ENCODE data around the gene APOA5.

Gene APOA5

DNA sequence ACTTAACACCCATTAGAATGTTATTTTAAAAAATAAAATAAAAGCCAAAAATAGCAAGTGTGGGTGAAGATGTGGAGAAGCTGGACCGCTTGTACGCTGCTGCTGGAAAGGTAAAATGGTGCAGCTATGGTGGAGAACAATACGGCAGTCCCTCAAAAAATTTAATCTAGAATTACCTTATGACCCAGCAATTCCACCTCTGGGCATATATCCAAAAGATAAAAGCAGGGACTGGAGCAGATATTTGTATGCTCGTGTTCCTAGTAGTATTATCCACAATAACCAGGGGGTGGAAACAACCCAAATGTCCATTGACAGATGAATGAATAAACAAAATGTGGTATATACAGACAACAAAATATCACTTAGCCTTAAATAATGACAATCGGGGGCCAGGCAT lies 6.1 kb upstream of the APOA5 start:
- no peak for DNase-seq (ENCODE audit: low read depth)

DNA sequence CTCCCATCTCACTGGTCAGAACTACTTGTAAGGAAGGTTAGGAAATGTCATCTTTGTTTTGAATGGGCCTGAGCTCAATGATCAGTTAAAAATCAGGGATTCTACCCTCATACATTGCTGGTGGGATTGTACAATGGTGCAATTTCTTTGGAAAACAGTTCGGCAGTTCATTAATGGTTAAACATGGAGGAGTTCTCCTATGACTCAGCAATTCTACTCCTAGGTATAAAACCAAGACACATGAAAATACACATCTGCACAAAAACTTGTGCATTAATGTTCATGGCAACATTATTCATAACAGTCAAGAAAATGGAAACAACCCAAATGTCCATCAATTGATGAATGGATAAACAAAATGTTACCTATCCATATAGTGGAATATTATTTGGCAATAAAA lies 4.9 kb upstream of the APOA5 start:
- DNase-seq (ENCODE audit: low read depth): no peak

DNA sequence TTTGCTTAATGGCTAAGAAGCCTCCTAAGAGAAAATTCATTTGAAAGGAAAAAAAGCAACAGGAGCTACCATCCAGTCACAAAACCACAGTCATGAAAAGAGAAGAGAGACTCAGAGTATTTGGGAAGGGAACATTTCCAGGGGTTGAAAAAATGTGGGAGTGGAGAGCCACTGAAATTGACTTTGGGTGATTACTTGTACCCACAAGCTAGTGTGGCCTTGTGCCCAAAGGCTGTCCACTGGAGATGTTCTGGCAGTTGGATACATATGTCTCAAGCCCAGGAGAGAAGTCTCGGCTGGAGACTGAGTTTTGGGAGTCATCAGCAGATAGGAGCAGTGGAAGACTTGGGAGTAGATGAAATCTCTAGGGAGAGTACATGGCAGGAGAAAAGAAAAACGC lies 3.2 kb upstream of the APOA5 start:
- no peak for DNase-seq (ENCODE audit: low read depth)

DNA sequence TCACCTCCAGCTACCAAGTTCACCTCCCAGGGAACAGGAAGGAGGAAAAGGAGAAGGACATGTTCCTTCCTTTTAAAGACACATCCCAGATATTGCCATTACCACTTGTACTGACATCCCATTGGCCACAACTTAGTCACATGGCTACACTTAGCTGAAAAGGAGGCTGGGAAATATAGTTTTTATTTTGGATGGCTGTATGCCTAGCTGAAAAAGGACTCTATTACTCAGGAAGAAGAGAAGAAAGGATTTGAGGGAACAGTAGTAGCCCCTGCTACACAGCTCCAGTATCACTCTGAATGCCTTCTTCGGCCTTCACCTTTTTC lies 2.1 kb upstream of the APOA5 start:
- no peak for DNase-seq (ENCODE audit: low read depth)

DNA sequence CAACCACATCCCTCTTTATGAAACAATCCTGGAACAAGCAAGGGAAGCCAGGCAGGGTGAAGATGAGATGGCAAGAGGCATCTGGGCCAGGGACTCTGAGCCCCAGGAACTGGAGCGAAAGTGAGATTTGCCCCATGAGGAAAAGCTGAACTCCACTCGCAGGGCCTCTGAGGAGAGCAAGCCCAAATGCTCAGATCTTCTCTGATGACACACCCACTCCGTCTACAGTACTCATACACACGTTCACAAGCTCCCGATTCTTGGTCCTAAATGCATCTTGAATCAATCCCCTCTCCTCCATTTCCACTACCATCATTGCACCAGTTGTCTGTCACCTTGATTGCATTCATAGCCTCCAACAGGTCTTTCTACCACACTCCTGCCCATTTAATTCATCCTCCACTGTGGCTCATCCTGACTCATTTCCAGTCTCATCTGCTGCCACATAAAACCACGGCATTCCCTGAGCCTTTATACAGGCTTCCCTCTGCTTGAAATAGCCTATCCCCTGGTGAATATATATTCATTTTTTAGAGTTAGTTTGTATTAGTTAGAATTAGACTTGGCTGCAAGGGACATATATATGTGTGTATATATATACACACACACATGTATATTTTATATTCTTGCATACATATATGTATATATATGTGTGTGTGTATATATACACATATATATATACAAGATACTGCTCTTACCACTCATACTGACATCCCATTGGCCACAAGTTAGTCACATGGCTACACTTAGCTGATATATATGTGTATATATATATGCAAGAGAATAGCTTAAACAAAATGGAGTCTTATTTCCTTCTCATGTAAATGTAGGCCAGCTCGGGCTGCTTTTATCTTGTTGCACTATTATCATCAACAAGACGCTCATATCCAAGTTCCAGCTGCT lies 1.4 kb upstream of the APOA5 start:
- no peak for DNase-seq (ENCODE audit: low read depth)

DNA sequence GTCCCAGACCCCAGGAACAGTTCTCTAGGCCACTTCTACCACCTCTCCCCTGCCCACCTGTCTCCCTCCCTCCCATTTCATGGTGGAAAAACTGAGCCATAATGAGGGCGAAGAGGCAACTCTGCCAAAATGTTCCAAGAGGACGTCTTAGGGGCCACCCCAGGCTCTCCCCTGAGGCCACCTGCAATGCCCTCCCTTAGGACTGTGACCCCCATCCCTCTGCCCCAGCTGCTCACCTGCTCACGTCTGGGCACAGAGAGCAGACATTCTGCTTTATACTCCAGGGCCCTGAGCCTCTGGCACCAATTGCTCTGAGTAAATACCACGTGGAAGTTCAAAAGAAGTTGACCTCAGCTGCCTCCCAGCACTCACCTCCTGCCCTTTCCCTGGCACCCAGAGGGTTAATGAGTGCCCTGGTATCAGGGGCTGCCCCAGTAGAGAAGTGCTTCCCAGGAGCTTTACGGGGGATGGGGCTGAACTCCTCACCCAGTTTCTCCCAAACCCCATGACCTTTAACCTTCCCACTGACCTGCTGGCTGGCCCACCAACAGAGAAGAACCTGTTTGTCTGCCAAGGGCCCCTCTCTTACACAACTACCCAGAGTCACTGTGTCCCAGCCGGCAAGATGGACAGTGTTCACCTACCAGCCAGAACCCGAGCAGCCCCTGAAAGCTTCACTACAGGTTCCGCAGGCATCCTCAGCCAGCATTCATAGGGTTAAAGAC lies 627 bp upstream of the APOA5 start:
- no peak for DNase-seq (ENCODE audit: low read depth)

DNA sequence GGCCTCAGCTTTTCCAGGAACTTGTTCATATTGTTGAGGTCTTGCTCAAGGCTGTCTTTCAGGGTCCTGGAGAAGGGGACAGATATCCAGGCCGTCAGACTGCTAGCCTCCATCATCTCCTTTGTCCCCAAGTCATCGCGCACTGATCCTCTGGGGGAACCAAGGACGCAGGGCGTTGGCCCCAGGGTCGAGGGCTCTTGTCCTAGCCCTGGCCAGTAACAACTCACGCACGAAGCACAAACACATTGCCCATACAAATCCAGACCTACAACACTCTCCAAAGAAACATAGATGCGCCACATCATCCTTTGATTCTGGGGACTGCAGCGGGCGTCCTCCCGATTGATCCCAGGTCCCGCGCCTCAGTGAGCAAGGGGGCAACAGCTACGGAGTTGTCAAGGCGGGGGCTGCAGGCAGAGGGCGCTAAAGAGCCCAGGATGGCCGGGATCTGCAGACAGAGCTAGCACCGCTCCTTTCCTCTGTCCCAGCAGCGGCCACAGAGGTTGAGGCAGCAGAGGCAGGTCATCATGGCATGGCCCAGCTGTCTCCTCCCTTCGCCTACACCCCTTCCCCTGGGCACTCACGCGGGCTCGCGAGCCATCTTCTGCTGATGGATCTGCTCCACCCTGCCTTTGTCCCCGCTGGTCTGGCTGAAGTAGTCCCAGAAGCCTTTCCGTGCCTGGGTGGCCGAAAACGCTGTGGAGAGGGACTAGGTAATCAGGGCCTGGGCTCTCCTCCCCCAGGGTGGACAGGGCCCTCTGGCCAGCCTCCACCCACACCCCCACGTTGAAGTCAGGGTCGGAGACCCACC lies 472 bp downstream of the APOA5 start:
- DNase-seq (ENCODE audit: low read depth): peak; percentile 66

DNA sequence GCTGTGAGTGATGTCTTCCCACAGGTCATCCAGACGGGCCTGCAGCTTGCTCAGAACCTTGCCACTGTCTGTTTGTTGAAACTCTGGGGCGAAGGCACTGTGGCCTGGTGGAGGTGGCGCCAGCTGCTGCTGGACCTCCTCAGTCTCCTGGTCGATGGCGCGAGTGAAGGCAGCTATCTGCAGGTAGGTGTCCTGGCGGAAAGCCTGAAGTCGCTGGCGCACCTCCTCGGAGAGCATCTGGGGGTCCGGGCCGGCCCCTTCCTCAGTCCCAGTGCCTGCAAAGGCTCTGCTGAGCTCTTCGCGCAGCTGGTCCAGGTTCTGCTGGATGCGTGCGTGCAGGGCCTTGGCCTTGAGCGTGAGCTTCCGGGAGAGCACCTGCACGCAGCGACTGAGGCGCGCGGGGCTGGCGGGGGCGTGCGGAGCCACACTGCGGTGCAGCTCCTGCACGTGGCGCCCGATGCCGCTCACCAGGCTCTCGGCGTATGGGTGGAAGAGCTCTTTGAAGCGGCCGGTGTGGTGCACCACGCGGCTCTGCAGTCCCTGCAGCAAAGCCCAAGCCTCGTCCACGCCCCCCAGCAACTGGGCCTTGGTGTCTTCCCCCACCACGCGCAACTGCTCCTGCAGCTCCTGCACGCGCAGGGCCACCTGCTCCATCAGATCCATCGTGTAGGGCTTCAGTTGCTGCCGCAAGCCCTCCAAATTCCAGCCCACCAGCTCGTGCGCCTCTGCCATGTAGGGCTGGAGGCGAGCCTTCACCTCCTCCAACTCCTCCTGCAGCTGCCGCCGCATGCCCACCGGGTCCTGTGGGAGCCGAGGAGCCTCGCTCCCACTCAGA lies 1.3 kb downstream of the APOA5 start:
- no peak for DNase-seq (ENCODE audit: low read depth)

DNA sequence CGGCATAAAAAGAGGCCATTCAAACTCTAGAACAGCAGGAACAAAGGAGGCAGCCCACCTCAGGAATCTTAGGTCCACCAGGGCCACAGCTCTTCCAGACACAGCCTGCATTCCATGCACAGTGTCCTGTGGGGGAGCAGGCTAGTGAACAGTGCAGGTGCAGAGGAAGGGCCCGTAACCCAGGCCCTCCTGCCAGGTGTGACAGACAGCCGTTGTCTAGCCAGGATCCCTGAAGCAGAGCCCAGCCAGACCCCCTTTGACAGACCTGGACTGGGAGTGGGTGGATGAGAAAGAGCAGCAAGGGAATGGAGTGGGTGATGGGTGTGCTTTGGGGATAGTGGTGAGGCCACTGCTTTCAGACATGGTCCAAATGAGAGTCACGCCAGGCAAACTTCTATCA lies 2.7 kb downstream of the APOA5 start:
- DNase-seq (ENCODE audit: low read depth): no peak

DNA sequence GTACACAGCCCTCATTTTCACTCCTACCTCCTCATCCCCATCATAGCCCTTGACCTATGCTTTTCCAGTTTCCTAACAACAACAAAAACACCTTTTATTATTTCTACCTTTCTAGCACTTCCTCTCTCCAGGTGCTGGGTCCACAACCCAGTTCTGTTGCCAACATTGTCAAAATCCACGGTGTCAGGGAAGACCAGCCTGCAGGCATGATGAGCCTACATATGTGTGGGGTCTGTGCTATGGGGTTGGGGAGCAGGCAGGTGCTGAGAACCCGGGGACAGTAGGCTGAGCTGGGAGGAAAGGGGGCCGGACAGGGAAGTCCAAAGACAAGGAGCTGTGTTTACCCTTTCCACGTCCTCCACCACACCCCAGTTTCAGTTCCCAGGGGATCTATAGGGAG lies 3.1 kb downstream of the APOA5 start:
- DNase-seq (ENCODE audit: low read depth): no peak

DNA sequence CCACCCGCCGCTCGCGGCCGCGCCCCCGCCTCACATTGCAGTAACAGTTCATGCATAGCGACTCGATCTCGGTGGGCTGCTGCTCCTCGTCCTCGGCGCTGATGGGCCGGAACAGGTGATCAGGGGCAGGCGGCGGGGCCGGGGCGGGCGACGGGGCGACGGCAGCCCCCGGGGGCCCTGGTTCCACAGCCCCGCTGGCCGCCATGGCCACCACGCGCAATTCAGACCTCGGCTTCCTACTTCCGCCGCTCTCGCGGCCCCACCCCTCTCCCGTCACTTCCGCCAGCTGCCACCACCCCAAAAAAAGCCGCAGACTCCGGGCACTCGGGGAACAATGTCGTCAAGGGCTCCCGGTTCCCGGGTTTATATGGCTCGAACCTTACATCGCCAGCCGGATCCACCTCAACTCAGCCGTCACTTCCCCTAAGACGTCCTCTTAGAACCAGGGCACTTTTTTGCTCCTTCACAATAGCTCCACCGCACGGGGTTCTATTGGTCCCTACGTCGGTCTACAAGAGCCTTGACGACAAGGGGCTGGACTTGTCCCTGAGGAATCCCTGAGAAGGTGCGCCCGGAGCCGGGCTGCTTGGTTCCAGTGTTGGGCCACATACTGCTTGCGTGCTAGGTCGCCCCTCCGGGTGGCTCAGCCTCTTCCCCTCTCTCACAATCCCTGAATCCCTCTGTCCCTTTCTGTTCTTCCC lies 3.7 kb downstream of the APOA5 start, which contains the start of gene ZPR1:
Gene ZPR1 (minus strand): TSS at position 238 of the 701 bp plus-strand sequence. CDS start 33 bp downstream, at position 205.
- peak; percentile 81 for DNase-seq (ENCODE audit: low read depth)

DNA sequence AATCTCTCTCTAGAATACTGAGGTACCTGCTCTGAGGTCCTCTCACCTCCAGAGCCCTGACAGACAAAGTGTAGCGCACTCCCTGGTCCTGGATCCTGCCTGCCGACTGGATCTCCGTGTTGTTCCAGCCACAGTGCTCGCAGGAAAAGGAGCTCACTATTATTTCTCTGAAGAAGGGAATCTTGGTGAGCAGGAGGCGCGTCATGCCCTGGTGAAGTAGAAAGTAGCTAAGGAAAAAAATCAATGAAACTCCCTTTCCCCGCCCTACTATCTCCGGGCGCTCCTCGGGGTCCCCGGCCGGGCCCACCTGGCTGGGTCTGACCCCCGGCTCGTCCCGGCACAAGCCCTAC lies 4.3 kb downstream of the APOA5 start:
- no peak for DNase-seq (ENCODE audit: low read depth)

DNA sequence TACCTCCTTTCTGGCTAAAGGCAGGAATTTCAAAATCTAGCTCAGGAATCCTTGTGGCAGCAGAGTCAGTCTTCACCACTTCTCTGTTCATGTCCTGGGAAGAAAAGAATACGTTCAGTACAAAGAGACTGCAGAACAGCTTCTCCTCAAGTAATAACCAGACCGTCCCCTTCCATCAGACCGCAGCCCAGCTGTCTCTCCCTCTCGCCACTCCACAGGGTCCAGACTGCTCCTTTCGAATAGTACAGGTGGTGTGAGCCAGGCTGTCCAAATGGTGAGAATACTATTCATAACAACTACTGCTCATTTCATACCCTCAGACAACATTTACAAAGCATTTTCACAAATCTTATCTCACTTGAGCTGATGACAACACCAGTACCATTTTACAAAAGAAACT lies 4.7 kb downstream of the APOA5 start:
- DNase-seq (ENCODE audit: low read depth): no peak

DNA sequence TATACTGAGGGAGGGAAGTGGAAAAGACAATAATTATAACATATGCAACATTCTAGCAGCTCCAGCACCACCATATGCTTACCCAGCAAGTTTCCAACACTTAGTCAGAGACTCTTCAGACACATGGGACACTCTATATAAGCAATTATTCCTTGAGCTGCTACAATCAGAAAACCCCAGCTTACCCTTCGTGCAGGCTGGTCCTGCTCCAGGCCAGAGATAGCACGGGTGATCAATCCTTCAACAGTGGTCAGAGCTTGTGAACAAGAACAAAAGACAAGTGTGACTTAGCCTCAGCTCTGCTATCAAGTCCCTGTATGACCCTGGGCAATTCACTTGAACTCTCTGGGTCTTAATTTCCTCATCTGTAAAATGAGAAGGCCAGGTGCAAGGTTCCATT lies 5.4 kb downstream of the APOA5 start:
- DNase-seq (ENCODE audit: low read depth): no peak

DNA sequence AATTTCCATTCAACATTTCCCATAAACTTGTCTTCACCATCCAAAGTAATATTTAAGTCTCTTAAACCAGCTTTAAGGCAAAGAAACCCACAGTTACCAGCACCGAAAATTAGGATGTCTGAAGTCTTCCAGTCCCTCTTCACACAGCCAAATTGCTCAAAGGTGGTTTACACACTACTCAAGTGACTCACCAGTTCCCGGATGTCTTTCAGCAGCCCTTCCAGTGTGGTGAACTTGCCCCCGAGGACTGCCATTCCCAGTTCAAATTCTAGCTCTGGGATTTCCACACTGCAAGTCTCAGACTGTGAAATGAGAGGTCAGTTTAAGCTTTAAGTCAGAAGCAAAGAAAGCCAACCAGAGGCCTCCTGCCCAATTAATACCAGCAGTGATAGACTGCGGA lies 9.0 kb downstream of the APOA5 start:
- no peak for DNase-seq (ENCODE audit: low read depth)

DNA sequence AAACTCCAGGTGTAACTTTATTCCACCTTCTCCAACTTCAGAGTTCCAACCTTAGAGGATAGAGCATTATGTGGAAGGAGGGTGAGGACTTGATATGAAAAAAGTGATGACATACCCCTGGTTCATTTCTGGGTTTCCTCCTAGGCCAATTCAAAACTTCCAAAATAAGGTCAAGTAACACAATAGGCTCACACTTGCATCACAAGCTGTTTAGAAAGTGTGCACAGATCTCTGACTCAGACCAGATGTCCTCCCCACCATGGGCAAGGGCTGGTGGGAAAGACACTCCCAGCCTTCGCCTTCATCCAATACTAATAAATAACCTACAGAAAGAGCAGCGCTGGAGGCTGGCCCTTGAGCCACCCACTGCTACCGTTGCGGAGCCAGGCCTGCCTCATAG lies 13.1 kb downstream of the APOA5 start:
- no peak for DNase-seq (ENCODE audit: low read depth)

DNA sequence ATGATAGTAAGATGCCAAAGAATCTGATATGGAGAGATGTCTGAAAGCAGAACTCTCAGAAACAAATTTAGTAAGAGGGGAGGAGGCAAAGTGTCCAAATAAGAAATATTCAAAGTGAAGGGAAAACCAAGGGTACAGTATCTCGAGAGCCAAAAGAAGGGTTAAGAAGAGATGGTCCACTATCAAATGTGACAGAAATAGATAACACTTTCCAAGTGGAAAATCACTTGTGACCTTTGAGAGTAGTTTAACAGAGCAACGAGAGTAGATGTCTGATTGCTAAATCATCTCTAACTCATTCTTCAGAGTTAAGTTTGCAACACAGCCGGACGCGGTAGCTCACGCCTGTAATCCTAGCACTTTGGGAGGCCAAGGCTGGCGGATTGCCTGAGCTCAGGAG lies 14.6 kb downstream of the APOA5 start:
- no peak for DNase-seq (ENCODE audit: low read depth)

DNA sequence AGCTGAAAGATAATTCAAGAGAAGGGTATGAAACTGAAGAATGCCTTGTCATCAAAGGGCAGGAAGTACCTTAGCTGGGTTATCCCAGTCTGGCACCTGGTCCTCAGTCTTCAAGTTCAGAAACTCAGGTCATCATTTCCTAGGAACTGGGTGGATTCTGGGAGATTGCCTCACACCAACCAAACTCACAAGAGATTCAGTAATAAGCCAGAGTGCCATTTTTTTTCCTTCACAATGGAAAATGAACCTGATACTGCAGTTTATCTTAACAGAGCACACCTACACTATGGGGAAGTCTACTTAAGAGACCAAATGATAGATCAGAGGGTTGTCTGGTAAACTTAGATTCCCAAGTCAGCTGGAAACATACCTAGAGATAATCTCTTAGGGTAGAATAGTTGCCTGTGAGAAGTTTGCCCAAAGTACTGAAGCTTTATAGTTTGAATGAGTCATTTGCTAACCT lies 15.1 kb downstream of the APOA5 start:
- no peak for DNase-seq (ENCODE audit: low read depth)

DNA sequence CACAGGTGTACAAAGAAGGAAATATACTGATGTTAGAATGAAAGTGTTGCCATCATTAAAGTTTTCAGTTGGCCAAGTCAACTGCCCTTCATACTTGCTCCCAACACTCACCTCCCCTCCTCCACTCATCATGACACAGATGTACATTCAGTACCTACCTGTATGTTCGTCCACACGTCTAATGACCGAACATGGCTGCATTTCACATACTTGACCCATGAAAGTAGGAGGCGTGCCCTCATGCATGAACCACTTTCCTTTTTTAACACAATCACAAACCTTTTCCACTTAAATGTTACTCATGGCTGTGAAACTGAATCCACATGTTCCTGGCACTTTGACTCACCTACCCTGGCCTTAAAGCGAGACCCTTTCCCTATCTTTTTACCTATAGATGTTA lies 15.7 kb downstream of the APOA5 start:
- no peak for DNase-seq (ENCODE audit: low read depth)

DNA sequence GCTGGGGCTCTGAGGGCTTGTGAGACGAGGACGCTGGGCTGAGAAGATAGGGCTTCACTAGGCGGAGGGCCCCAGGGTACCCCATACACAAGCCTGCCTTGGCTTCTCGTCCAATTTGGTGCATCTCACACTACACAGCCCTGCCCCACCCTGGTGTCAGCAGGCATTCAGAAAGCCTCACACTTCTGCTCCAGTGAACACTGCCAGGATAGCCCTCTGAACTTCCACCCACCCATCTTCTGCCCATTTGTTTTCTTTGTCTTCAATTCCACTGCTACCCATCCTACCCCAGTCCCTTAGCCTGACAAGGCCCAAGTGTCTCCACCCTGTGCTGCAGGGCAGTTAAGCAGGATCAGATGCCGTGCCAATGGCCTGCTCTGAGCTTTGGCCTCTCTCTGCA lies 17.0 kb downstream of the APOA5 start:
- no peak for DNase-seq (ENCODE audit: low read depth)
